ENCODE results near the gene NKX1-1.

GRCh38 chr4:1413687-1414479 is 7.6 kb upstream of the NKX1-1 start:
- TF ChIP-seq CTCF (IDR thresholded peaks at IDR 0.05), result no peak
- no peak for TF ChIP-seq POLR2A (IDR thresholded peaks at IDR 0.05)
